HFFc6 (cell line): ENCODE results near the gene ATAD2B. TPM values are rescaled to one million over a fixed set of nuclear protein-coding genes. Genes with fewer than 3 reads are reported as not detected.

ENCODE experiments used
- DNase-seq: peaks from one replicate; pipeline ENCODE4 v3.0.0-alpha.2; 2018
- H3K27ac Mint-ChIP-seq: 2 replicates; pipeline ENCODE4 v1.8.0; 2020; ENCODE audit warnings: mild to moderate bottlenecking, mixed read lengths
- H3K27me3 Mint-ChIP-seq: 2 replicates; pipeline ENCODE4 v1.8.0; 2021; ENCODE audit warnings: mild to moderate bottlenecking, moderate library complexity, mixed read lengths; ENCODE audit not compliant: insufficient read depth
- H3K36me3 Mint-ChIP-seq: 2 replicates; pipeline ENCODE4 v1.8.0; 2021; ENCODE audit warnings: low read depth, mixed read lengths
- H3K4me1 Mint-ChIP-seq: 2 replicates; pipeline ENCODE4 v1.8.0; 2020; ENCODE audit warnings: low read depth, mixed read lengths
- H3K4me3 Mint-ChIP-seq: 2 replicates; pipeline ENCODE4 v1.8.0; 2020; ENCODE audit warnings: mild to moderate bottlenecking, moderate library complexity, mixed read lengths
- H3K9me3 Mint-ChIP-seq: 2 replicates; pipeline ENCODE4 v1.8.0; 2020; ENCODE audit warnings: mild to moderate bottlenecking, mixed read lengths
- total RNA-seq, 6 experiments: library from RNA; stranded (reverse); fragmentation: NEBNext Ultra II Directional; extraction: Animal tissue kit (Norgen Biotek cat#: 25700); gene quantifications; 2 replicates in 1 of 6; 3 replicates in 5 of 6; pipeline ENCODE4 v1.2.3, GENCODE V29; 2021
- TF ChIP-seq, protein P1 (sequence below): fragments of 200-600 bp; sonication (generic); IDR thresholded peaks from 2 replicates; pipeline ENCODE4 v1.5.0; 2021; ENCODE audit warnings: antibody characterized with exemption, mild to moderate bottlenecking

Gene ATAD2B
- total RNA-seq, 6 experiments from 2014 or later = 4.8 to 6.1 (median 4.9) TPM

DNA sequence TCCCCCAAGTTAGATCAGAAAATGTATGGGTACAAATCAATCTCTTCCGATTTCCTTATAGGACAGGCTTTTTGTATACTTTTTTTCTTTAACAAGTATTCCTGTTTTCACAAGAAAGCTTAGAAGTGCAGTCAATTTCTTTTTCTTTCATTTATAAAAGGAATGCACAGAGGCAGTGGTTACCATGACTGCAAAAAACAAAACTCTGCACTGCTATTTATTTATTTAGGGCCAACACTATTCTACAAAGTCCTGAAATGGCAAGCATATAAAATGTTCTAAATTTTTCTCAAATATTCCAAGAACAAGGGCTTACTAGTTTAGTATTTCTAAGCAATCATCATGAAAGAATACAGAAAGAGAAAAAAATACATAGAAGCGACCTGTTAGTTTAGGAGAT, 22.2 kb downstream of the ATAD2B start:
- TF ChIP-seq, protein P1, sequence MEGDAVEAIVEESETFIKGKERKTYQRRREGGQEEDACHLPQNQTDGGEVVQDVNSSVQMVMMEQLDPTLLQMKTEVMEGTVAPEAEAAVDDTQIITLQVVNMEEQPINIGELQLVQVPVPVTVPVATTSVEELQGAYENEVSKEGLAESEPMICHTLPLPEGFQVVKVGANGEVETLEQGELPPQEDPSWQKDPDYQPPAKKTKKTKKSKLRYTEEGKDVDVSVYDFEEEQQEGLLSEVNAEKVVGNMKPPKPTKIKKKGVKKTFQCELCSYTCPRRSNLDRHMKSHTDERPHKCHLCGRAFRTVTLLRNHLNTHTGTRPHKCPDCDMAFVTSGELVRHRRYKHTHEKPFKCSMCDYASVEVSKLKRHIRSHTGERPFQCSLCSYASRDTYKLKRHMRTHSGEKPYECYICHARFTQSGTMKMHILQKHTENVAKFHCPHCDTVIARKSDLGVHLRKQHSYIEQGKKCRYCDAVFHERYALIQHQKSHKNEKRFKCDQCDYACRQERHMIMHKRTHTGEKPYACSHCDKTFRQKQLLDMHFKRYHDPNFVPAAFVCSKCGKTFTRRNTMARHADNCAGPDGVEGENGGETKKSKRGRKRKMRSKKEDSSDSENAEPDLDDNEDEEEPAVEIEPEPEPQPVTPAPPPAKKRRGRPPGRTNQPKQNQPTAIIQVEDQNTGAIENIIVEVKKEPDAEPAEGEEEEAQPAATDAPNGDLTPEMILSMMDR = no peak
- no peak overlapping the region for H3K4me3 Mint-ChIP-seq
- H3K27ac Mint-ChIP-seq = peak overlapping the region; percentile 48
- H3K9me3 Mint-ChIP-seq = no peaks in the 10 kb centered on the region
- H3K27me3 Mint-ChIP-seq = no peaks in the 10 kb centered on the region; the same call in 1 of the 2 replicates
- no peaks in the 10 kb centered on the region for H3K36me3 Mint-ChIP-seq
- H3K4me1 Mint-ChIP-seq = peaks cover 48% of the 10 kb centered on the region
- DNase-seq = peak; percentile 62

DNA sequence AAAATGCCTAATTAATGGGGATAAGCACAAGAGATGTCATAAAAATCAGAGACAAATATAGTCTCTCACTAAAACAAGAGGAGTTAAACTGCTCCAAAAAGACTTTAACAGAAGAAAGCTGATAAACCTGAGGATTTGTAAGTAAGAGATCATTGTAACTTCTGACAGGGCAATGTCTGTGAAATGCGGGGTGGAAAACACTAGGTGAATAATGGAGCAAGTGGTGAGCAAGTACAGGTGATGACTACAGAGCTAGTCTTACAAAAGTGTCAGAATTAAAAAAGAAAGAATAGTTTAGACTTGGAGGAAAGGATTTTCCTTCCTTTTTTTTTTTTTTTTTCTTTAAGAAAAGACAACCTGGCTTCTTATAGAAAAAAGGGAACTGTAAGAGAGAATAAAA, 22.7 kb downstream of the ATAD2B start:
- peak overlapping the region; percentile 48 for H3K27ac Mint-ChIP-seq
- no peaks in the 10 kb centered on the region; the same call in 1 of the 2 replicates for H3K27me3 Mint-ChIP-seq

DNA sequence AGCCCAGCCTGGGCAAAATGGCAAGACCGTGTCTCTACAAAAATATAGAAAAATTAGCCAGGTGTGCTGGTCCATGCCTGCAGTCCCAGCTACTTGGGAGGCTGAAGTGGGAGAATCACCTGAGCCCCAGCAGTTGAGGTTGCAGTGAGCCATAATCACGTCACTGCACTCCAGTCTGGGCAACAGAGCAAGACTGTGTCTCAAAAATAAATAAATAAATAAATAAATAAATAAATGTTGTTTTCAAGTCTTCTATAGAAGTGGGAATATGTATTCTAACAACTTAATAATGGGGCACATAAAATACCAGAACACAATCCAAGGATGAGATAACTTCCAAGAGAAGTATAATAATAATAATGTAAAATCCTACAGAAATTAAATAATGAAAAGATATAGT, 23.9 kb downstream of the ATAD2B start:
- TF ChIP-seq, protein P1 = no peak
- no peaks in the 10 kb centered on the region for H3K9me3 Mint-ChIP-seq

More for the DNA sequence above, 22.7 kb downstream of the ATAD2B start:
- H3K4me1 Mint-ChIP-seq = peaks cover 48% of the 10 kb centered on the region
- no peak overlapping the region for H3K4me3 Mint-ChIP-seq
- no peaks in the 10 kb centered on the region for H3K36me3 Mint-ChIP-seq
- no peaks in the 10 kb centered on the region for H3K9me3 Mint-ChIP-seq
- no peak for DNase-seq
- TF ChIP-seq, protein P1 = no peak

DNA sequence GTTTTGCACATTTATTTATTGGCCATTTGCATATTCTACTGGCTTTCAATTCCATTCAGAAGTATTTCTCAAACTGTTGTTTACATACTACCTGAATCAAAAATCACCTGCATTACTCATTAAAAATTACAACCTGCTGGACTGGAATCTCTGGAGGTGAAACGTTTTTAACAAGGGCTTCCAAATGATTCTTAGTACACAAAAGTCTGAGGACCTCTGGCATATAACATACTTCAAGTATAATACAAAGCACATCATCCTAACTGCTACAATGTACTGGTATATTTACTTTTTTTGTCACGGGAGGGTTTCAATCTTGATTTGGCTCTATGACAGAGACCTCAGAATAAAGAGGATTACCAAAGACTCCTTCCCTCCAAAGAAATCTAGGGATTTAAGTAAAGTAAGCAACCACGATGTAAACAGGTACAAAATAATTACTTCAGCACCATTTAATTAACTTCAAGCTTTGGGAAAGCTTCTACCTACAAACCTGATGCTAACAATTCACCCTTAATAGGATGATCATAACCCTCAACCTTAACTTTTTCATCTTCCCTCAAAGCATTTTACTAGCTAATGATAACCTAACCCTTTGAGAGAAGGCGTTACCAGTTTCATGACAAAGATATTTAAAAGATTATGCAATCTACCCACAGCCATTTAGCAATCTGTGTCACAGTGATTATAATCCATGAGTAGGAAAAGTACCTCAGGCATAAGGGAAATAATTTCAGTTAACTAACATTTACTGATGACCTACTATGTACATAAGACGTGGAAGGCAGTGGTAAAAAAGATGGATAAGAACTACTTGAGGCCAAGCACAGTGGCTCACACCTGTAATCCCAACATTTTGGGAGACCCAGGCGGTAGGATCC, 24.7 kb downstream of the ATAD2B start:
- Mint-ChIP-seq H3K36me3 (no peaks in the 10 kb centered on the region), H3K27me3 (no peaks in the 10 kb centered on the region; the same call in 1 of the 2 replicates), H3K9me3 (no peaks in the 10 kb centered on the region), H3K27ac (peak overlapping the region; percentile 67), H3K4me3 (no peak overlapping the region), H3K4me1 (peaks cover 48% of the 10 kb centered on the region)
- DNase-seq = peak; percentile 63
- TF ChIP-seq, protein P1 = no peak

More for the DNA sequence above, 23.9 kb downstream of the ATAD2B start:
- Mint-ChIP-seq H3K27ac (peak overlapping the region; percentile 67; the same call in 1 of the 2 replicates), H3K27me3 (no peaks in the 10 kb centered on the region; the same call in 1 of the 2 replicates), H3K4me3 (no peak overlapping the region), H3K36me3 (no peaks in the 10 kb centered on the region), H3K4me1 (peaks cover 48% of the 10 kb centered on the region)
- DNase-seq = no peak

DNA sequence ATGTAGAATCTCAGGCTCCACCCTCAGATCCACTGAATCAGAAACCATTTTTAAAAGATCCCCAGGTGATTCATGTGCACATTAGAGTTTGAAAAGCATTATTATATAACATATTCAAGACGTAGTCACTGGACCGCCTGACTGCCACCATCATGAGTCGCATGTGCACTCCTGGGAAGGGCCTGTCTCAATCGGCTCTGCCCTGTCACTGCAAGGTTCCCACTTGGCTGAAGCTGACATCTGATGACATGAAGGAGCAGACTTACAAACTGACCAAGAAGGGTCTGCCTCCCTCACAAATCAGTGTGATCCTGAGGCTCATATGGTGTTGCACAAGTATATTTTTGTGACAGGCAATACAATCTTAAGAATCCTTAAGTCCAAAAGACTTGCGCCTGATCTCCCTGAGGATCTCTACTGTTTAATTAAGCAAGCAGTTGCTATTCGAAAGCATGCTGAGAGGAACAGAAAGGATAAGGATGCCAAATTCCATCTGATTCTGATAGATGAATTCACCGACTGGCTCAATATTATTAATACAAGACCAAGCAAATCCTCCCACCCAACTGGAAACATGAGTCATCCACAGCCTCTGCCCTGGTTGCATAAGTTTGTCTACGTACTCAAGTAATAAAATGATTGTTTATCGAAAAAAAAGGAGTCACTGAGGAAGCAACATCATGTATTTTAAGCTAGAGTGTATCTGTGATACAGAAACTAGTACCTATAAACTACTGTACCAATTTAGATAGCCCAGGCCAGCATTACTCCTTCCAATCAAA, 26.2 kb downstream of the ATAD2B start:
- no peaks in the 10 kb centered on the region; the same call in 1 of the 2 replicates for H3K27me3 Mint-ChIP-seq
- peak; percentile 74 for DNase-seq
- peak overlapping the region; percentile 78 for H3K27ac Mint-ChIP-seq
- peaks cover 48% of the 10 kb centered on the region for H3K4me1 Mint-ChIP-seq
- H3K9me3 Mint-ChIP-seq = no peaks in the 10 kb centered on the region
- peak overlapping the region; percentile 75 for H3K4me3 Mint-ChIP-seq
- TF ChIP-seq, protein P1 = no peak
- H3K36me3 Mint-ChIP-seq = no peaks in the 10 kb centered on the region
